NCI-H2107 (cell line): Measurements from ENCODE around the gene PRMT2.
"Not testable (repeated sequence)": the region's sequence is repeated elsewhere in the genome, so short reads cannot be mapped to it uniquely, and the experiment has no call there.

Experiments used
- DNase-seq: peaks from one replicate; lab custom pipeline; 2025; lab: John Stamatoyannopoulos, UW

PRMT2 gene

GRCh38 chr21:46617267-46618051, 18.0 kb upstream of the PRMT2 start:
- DNase-seq = no peak

GRCh38 chr21:46618738-46619379, 16.6 kb upstream of the PRMT2 start:
- DNase-seq = no peak

GRCh38 chr21:46619846-46620245, 15.6 kb upstream of the PRMT2 start:
- no peak for DNase-seq

- DNase-seq = no peak
Observed at GRCh38 chr21:46620846-46621245, 14.6 kb upstream of the PRMT2 start.

- no peak for DNase-seq
Observed at GRCh38 chr21:46621457-46622182, 13.9 kb upstream of the PRMT2 start.

GRCh38 chr21:46622226-46622625, 13.2 kb upstream of the PRMT2 start:
- no peak for DNase-seq

- DNase-seq = no peak
Observed at GRCh38 chr21:46624050-46624449, 11.4 kb upstream of the PRMT2 start.

- no peak for DNase-seq
Observed at GRCh38 chr21:46625759-46626158, 9.7 kb upstream of the PRMT2 start.

- DNase-seq = no peak
Observed at GRCh38 chr21:46626536-46626935, 8.9 kb upstream of the PRMT2 start.

GRCh38 chr21:46626975-46627501, 8.4 kb upstream of the PRMT2 start:
- DNase-seq = no peak

- DNase-seq = no peak
Observed at GRCh38 chr21:46627726-46628125, 7.7 kb upstream of the PRMT2 start.

- no peak for DNase-seq
Observed at GRCh38 chr21:46628868-46629267, 6.6 kb upstream of the PRMT2 start.

GRCh38 chr21:46630915-46631314, 4.6 kb upstream of the PRMT2 start:
- DNase-seq = not testable (repeated sequence)

GRCh38 chr21:46633566-46633965, 1.9 kb upstream of the PRMT2 start:
- no peak for DNase-seq

GRCh38 chr21:46634427-46634826, 1.0 kb upstream of the PRMT2 start:
- no peak for DNase-seq

GRCh38 chr21:46634966-46635323, 529 bp upstream of the PRMT2 start:
- DNase-seq = peak; percentile 63

GRCh38 chr21:46636181-46636512, 673 bp downstream of the PRMT2 start:
- DNase-seq = no peak

- no peak for DNase-seq
Observed at GRCh38 chr21:46636550-46637285, 1.2 kb downstream of the PRMT2 start.

- DNase-seq = no peak
Observed at GRCh38 chr21:46637952-46638746, 2.7 kb downstream of the PRMT2 start.

GRCh38 chr21:46639489-46640386, 4.3 kb downstream of the PRMT2 start:
- DNase-seq = no peak
